ENCODE data around the gene KRT8.

Gene KRT8

GRCh38 chr12:52925717-52926595 is 21.1 kb upstream of the KRT8 start:
- DNase-seq, result peak in 1 of 2 experiments; percentile 49

- DNase-seq, result no peak
Observed at GRCh38 chr12:52924764-52925716, 20.2 kb upstream of the KRT8 start.

- DNase-seq, result no peak
Observed at GRCh38 chr12:52921488-52922165, 16.8 kb upstream of the KRT8 start.

- no peak for DNase-seq
Observed at GRCh38 chr12:52920937-52921336, 16.1 kb upstream of the KRT8 start.

GRCh38 chr12:52918784-52919183 is 13.9 kb upstream of the KRT8 start:
- DNase-seq, result no peak

GRCh38 chr12:52918351-52918750 is 13.5 kb upstream of the KRT8 start:
- DNase-seq, result peak; percentile 27 to 59

- DNase-seq, result no peak
Observed at GRCh38 chr12:52917800-52918199, 12.9 kb upstream of the KRT8 start.

GRCh38 chr12:52916216-52916615 is 11.3 kb upstream of the KRT8 start:
- DNase-seq, result no peak

GRCh38 chr12:52915637-52916036 is 10.8 kb upstream of the KRT8 start:
- DNase-seq, result no peak

GRCh38 chr12:52914576-52915121 is 9.8 kb upstream of the KRT8 start:
- DNase-seq, result no peak

- DNase-seq, result peak in 1 of 2 experiments; percentile 6
Observed at GRCh38 chr12:52913431-52913821, 8.6 kb upstream of the KRT8 start.

- DNase-seq, result no peak
Observed at GRCh38 chr12:52912711-52913430, 8.0 kb upstream of the KRT8 start.

- no peak for DNase-seq
Observed at GRCh38 chr12:52910248-52910883, 5.5 kb upstream of the KRT8 start.

GRCh38 chr12:52909796-52910195 is 4.9 kb upstream of the KRT8 start:
- DNase-seq, result no peak

- DNase-seq, result no peak
Observed at GRCh38 chr12:52909331-52909730, 4.5 kb upstream of the KRT8 start.

- peak; percentile 22 to 67 for DNase-seq
Observed at GRCh38 chr12:52907092-52907810, 2.4 kb upstream of the KRT8 start.

GRCh38 chr12:52906191-52906601 is 1.3 kb upstream of the KRT8 start:
- DNase-seq, result no peak

- DNase-seq, result peak; percentile 46 to 49
Observed at GRCh38 chr12:52903855-52904508, 894 bp downstream of the KRT8 start.

- DNase-seq, result peak; percentile 80 to 88
Observed at GRCh38 chr12:52903285-52903854, 1.5 kb downstream of the KRT8 start.
